AG10803 (cell line): ENCODE results near the gene TGFBR1.

Experiments used
- DNase-seq: peaks from one replicate; pipeline ENCODE4 v3.0.0; 2010; ENCODE audit warnings: low read depth
- H3K4me3 ChIP-seq: 2 replicates; pipeline ENCODE4 v1.5.1; 2011; ENCODE audit warnings: mild to moderate bottlenecking, low read length, control low read depth
- TF ChIP-seq, protein P1 (sequence below): conservative IDR thresholded peaks from 2 replicates; pipeline ENCODE4 v1.5.1; 2011; ENCODE audit warnings: mild to moderate bottlenecking, low read length, control low read depth, inconsistent platforms

The TGFBR1 gene

DNA sequence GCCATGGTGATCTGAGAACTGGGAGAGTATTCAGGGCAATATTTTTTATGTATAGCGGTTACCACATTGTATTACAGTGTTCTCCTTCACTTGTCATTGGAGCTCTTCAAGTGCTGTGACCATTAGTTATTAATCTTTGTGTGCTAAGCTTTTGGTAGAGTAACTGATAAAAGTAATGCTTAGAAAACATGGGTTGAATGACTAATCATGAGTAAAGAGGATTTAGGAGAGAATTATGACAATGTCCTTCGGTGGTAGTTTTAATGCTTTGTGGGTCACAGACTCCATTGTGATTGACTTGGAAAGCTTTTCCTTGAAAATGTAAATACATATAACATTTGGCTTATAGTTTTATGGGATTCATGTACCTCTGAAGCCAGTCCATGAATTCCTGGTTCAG lies 21.4 kb downstream of the TGFBR1 start:
- TF ChIP-seq, protein P1, sequence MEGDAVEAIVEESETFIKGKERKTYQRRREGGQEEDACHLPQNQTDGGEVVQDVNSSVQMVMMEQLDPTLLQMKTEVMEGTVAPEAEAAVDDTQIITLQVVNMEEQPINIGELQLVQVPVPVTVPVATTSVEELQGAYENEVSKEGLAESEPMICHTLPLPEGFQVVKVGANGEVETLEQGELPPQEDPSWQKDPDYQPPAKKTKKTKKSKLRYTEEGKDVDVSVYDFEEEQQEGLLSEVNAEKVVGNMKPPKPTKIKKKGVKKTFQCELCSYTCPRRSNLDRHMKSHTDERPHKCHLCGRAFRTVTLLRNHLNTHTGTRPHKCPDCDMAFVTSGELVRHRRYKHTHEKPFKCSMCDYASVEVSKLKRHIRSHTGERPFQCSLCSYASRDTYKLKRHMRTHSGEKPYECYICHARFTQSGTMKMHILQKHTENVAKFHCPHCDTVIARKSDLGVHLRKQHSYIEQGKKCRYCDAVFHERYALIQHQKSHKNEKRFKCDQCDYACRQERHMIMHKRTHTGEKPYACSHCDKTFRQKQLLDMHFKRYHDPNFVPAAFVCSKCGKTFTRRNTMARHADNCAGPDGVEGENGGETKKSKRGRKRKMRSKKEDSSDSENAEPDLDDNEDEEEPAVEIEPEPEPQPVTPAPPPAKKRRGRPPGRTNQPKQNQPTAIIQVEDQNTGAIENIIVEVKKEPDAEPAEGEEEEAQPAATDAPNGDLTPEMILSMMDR: no peak
- H3K4me3 ChIP-seq: no peak overlapping the region
- DNase-seq: no peak

DNA sequence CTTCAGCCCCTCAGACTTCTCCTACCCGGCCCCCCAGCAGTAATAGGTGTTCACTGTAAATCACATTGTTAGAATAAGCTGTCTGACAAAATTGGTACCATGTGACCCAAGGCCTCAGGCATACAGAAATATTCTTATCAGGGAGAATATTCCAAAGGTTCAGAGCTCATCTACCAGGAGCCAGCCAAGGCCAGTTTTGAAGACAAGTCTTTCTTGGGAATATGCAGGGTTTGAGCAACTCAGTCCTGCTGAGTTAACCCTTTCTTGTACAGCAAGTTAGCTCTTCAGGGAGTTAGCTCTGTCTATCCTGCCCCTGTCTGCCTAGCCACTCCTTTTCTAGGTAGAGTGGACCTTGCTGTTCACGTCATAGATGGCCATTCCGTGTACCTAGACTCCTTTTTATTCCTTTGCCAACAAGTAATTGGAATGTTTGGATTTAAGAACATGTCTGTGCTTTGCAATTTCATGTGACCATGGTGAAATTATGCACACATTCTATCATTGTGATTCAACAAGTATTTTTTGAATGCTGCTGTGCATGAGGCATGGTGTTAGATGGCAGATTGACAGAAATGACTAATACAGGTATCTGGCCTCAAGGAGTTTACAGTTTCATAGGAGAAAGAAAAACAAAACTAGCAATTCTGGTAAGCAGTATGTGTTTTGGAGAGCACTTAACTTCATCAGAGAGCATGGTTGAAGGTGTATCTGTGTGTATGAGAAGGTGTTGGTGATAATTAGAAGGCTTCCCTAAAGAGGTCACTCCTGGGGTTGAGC lies 22.6 kb downstream of the TGFBR1 start:
- H3K4me3 ChIP-seq: no peak overlapping the region
- peak; percentile 85 for DNase-seq
- TF ChIP-seq, protein P1: no peak

DNA sequence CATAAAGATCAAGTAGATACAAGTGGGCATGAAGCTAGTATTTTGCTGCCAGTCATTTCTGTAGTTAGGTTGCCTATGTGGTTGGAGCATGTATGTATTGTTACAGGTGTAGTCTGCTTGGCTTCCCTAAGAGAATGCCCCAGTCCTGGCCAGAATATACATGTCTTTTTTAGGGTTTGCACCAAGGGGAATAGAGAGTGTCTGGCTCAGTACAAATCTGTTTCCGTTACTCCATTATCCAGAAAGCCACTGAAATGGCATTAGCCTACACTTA lies 23.2 kb downstream of the TGFBR1 start:
- H3K4me3 ChIP-seq: no peak overlapping the region
- no peak for DNase-seq
- TF ChIP-seq, protein P1: no peak

DNA sequence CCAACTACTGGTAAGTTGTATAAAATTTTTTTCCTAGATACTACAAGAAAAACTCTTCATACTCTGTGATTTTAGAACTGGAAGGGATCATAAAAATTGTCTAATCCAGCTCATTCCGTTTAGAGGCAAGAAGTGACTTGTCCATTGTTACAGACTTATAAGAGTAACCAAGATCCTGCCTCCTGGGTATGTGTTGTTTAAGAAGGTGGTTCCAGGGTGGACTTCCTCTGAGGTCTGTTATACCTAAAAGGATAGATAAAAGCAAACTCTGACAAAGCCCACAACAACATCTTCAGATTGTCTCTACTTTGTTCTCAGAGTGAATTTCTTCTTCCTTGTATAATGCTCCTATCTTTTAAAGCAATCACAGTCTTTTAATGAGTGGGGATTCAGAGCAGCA lies 24.2 kb downstream of the TGFBR1 start:
- TF ChIP-seq, protein P1: no peak
- DNase-seq: no peak

DNA sequence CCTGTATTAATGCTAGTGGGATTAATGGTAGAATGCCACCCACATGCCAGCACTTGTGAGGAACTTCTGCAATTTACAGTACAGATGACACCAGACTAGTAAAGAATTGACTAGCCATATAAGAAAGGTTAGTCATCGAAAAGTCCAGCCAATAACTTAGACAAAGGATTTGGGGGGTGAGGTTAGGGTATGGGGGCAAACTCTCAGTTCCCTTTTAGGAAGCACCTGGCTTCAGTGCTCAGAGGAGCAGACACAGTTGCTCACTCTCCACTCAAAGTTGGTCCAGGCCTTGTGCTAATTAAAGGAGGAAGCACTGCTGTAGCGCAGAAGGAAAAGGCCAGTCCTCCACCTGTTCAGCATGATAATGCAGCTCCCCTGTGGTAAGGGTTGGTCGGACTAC lies 25.2 kb downstream of the TGFBR1 start:
- no peak for DNase-seq
- TF ChIP-seq, protein P1: no peak
- no peak overlapping the region for H3K4me3 ChIP-seq

More for the DNA sequence above, 24.2 kb downstream of the TGFBR1 start:
- no peak overlapping the region for H3K4me3 ChIP-seq

DNA sequence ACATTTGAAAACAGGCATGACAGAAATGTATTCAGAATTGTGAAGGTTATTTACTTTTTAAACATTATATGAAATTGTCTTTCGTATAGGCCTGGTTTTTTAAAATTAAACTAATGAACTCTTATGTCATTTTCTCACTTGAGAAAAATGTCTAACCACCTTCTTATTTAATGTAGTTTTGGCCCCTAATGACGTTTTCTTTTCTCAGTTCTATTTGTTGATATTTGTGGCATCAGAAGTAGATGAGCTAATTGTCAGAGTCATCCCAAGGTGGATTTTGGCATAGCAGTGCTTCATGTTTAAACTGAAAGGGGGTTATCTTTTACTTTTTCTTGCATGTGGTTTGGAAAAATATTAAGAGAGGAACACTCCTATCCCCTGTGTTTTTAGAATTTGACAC lies 28.2 kb downstream of the TGFBR1 start:
- no peak for DNase-seq
- H3K4me3 ChIP-seq: no peak overlapping the region
- TF ChIP-seq, protein P1: no peak

DNA sequence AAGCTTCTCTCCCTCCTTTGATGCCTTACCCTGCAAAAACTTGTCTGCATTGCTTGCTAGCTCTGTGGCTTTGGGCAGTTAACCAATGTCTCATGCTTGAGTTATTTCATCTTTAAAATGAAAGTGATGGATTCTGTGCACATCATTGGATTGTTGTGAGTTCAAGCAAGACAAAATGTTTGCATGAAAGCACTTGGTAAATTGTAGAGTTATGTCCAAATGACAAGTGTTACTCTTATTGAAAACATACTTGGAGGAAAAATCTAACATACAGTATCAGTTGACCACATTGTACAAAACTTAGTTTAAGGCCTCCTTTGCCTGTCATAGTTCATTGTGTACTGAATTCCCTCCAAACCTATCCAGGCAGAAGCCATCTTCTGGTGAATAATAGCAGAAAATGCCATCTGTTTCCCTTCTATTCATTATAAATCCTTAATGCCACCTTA lies 30.0 kb downstream of the TGFBR1 start:
- H3K4me3 ChIP-seq: no peak overlapping the region
- TF ChIP-seq, protein P1: peak; percentile 18; the same call in 1 of the 2 replicates
- peak; percentile 87 for DNase-seq
